ENCODE results near the gene PROM2.

The PROM2 gene

GRCh38 chr2:95325590-95326432 lies 51.6 kb downstream of the PROM2 start:
- no peak for DNase-seq

DNA sequence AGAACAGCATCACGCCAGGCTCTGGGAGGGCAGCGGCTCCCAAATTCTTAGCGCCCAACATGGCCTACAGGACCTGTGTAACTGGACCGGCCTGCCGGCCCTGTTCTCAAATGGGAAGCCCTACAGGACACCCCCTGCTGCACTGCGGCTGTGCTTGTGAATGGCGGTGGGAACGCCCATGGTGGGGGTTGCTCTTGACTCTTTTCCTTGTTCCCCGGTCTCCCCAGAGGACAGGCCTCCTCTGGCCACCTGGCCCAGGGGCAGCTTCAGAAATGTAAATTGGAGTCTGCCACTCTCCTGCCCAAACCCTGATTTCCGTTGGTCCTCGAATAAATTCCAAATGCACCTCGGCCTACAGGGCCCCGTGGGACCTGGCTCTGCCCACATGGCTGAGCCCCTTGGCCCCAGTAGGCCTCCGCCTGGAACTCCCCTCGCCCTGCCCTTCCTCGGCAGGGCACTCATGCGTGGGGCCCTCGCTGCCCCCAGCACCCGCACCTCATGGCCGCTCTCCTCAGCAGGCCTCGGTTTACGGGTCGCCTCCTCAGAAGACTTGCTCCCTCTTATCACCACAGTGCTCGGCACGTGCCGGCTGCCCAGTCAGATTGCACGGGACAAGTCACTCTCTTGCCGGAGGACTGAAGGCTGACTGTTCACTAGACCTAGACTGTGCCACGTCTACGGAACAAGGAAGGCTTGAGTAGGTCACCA lies 52.3 kb downstream of the PROM2 start:
- DNase-seq: no peak

DNA sequence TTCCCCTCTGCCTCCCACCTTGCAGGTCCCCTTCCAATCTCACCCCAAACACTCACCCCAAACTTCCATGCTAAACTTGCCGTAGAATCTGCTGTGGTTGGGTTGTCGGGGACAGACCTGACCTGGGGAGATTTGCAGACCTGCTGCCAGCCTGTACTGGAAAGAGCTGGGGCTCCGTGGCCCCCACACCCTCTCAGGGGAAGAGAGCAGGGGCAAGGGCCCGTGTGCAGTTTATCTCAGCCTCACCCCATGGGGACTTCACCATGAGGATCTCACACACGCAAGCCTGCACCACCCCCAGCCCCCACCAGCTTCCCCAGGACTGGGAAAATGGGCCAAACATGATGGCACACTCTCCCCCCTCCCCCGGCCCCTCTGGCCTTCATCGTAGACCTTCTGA lies 53.6 kb downstream of the PROM2 start:
- no peak for DNase-seq

DNA sequence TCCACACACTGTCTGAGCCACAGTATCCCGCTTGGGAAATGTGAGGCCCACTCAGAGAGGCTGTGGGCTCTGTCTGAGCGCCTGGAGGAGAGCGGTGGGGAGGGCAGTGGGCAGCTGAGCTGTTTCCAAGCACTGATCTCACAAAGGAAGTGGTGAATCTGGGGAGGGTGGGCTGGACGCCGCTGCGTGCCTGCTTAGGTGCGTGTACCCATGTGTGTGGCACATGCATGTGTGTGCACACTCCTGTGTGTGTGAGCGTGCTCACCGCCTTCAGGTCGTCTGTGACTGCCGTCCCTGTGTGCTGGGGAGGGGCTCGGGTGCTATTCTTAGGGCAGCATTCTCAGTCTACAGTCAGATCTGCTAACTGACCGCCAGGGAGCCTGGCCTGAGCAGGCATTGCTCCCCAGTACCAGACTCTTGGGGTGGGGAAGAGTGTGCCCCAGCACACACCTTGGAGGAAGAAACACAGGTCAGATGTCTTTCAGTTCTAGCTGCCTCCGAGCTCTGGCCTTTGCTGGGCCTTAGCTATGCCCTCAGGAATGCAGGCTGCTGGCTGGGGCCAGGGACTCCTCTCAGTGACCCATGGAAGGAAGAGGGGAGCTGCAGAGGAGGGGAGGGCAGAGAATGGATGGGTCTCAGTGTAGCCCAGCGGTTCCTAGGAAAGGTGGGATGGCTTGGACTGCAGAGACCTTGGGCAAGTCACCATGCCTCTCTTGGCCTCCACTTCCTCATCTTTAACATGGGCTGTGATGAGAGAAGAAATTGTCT lies 54.3 kb downstream of the PROM2 start:
- DNase-seq: no peak

DNA sequence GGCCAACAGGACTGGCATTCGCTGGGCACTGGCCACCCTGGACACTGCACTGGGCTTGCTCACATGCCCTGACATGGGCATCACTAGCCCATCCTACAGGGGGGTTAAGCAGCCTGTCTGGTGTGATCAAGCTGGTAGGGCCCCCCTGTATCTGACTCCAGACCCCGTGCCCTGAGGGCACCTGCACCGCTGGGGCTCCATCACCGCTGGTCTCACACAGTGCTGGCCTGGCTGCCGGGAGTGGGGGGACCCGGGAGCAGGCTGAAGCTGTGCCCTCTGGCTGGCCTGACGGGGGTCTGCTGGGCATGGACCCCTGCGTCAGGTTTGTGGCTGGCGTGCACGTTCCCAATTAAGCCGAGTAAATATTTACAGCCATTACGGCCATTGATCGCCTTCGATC lies 55.2 kb downstream of the PROM2 start:
- no peak for DNase-seq

DNA sequence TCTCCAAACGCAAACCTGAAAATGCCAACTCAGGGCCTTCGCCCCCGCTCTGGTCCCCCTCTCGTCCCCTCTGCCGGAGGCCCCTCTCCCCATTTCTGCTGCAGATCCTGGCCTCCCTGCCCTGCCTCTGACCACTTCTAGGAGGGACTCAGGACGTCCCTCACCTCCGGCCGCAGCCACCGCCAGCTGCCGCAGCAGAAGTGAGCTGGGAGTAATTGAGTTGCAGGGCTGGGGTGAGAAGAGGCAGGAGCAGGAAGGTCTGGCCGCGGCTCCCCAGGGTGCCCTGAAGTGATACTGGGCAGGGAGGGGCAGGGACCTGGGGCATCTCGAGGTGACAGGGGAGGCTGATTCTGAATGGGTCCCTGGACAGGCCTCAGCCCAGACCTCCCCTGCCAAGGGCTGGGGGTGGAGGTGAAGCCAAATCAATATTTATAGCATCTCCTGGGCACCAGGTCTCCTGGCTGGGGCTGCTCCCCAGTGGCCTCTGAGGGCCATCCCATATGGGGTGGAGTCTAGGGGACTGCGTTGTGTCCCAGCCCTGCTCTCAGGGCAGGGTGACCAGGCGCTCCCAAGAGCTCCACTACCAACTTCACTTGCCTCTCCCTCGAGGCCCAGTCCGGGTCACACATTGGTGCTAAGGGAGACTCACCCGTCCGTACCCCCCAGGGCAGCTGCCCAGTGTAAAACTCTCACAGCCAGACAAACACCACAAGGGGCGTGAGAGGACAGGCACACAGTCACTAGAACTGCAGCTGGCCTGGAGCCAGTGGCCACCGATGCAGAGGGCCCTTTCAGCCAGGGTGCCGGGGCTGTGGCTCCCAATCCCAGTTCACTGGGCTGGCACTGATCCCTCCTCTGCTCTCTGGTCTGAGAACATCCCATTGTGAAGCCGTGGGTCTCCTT lies 55.9 kb downstream of the PROM2 start:
- no peak for DNase-seq

DNA sequence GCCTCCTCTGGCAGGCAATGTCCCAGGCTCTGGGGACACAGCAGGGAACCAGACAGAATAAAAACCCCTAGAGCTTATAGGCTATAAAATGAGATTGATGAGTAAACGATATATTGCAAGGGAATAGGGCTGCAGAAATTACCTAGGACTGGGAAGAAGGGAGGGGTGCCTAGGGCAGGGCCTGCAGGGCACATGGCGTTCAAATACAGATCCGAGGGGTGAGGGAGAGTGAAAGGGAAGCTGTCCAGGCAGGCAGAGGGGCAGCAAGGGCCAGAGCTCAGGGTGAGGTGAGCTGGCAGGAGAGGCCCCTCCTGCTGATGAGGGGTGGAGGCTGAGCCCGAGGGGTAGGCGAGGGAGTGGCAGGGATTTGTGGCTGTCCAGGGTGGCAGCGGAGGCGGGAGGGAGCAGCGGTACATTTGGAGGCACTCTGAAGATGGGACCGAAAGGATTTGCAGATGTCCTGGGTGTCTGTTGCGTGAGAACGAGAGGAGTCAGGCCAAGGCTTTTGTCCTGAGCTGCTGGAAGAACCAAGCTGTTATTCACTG lies 56.6 kb downstream of the PROM2 start:
- no peak for DNase-seq

DNA sequence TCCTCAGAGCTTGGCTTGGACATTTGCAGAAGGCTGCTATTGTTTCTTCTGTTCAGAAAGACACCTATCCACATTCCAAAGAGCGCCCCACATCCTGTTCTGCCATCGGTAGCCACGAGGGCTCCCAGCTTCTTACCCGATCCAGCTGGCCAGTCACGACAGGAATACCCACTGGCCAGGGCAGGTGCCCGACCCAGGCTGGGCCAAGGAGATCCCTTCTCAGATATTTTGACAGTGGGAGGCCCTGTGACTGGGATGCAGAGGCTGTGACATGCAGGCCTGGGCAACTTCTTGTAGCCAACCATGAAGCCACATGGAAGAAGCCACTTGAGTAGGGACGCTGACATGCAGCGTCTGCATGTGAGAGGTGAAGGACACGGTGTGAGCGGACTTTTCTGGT lies 57.4 kb downstream of the PROM2 start:
- no peak for DNase-seq

DNA sequence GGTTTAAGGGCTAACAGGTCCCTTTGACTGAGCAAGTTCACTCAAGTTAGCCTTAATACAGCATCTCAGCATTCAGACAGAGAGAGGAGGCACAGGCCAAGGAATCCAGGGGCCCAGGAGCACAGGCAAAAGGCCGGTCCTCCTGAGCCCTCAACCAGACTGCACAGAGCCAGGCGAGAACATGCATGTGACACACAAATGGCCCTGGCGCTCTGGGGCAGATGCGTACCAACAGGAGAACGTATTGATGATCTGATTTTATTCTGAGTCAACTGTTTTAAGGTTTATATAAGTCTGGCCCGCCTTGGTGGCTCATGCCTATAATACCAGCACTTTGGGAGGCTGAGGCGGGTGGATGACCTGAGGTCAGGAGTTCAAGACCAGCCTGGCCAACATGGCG lies 57.8 kb downstream of the PROM2 start:
- no peak for DNase-seq

DNA sequence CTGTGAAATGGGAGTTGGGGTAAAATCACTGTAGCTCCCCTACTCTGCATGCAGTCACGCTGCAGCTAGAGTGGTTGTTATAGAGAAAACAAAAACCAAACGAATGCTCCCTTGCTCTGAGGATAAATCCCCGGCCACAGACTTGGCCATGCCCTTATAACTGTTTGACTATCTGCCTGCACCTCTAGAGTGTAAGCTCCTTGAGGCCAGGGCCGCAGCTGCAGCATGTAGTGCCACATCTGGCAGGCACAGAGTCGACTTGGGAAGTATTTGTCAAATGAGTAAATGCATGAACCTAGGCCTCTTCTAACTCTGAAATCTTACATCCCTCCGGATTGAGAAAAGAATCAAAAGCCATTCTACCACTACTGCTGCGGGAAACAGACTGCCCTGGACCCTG lies 58.8 kb downstream of the PROM2 start:
- DNase-seq: no peak

GRCh38 chr2:95333888-95334338 lies 59.7 kb downstream of the PROM2 start:
- no peak for DNase-seq

DNA sequence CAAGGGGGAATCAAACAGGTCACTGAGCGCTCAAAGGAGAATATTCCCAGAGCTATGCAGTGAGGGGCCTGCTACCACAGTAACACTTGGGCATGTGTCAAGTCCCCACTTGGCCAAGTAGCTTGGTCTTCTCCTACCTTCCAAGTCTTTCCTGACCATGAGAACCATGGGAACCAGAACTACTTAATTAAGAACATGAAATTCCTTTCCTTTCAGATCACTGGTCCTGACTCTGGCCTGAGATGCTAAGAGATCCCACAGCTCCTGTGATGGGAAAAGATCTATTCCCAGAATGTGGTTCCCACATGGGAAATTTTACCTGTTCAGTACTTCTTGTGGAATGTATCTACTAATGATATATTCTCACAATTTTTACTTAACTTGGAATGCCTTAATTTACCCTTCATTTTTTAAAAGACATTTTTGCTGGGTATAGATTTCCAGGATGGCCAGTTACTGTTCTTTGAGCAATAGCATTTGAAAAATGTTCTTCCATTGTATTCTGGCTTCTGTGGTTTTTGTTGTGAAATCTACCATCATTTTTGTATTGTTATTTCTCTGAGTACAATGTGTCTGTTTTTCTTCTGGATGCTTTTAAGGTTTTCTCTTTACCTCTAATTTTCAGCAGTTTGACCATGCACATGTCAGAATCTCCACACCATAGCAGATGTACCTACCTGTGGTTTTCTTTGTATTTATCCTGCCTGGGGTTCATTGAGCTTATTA lies 60.8 kb downstream of the PROM2 start:
- DNase-seq: no peak

DNA sequence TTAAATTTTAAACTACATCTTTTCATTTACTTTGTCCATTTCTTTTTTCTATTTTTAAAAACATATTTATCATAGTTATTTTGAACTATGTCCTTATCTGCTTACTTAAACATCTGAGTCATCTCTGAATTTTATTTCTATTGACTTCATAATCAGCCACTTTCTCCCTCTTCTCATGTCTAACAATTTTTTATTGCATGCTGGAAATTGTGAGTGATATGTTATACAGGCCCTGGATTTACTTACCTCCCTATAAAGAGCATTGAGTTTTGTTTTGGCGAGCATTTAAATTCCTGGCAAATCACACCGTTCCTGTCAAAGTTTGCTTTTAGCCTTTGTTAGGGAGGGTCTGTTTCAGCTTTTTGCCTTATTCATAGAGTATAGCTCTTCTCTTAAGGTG lies 62.2 kb downstream of the PROM2 start:
- DNase-seq: no peak

- DNase-seq: no peak
Observed at GRCh38 chr2:95337829-95338228, 63.6 kb downstream of the PROM2 start.

Data from activated CD8-positive, alpha-beta memory T cell treated with anti-CD3 and anti-CD28 coated beads for 24 hours (primary cell).